Body of pancreas (tissue), 4 donors: ENCODE data around the gene TH. TPM values are rescaled to one million over a fixed set of nuclear protein-coding genes. Genes with fewer than 3 reads are reported as not detected.

ENCODE experiments used
- ATAC-seq: fragments of 150-250 bp; one replicate; pipeline ENCODE4 v1.9.1; 2016
- DNase-seq, 4 donors: peaks; one replicate each; pipeline ENCODE4 v3.0.0-alpha.2; 2019
- H3K27ac ChIP-seq, 4 donors: fragments of 200-600 bp; sonication (generic); 1 replicate in 3 of 4; 2 replicates in 1 of 4; pipeline versions ENCODE4 v1.5.1 to v1.6.1; 2016 to 2019; ENCODE audit warnings: mild to moderate bottlenecking in 1 of 4, mixed read lengths in 1 of 4, moderate library complexity in 1 of 4
- H3K27me3 ChIP-seq, 2 donors: fragments of 200-600 bp; sonication (generic); one replicate each; pipeline ENCODE4 v1.6.0; 2016; ENCODE audit warnings: mild to moderate bottlenecking in 1 of 2
- H3K36me3 ChIP-seq, 2 donors: fragments of 200-600 bp; sonication (generic); replicated peaks in 1 of 2; 2 replicates each; pipeline ENCODE4 v1.5.1; 2016; ENCODE audit warnings: low read depth in 2 of 2; ENCODE audit not compliant: insufficient read depth in 1 of 2
- H3K4me1 ChIP-seq: fragments of 200-600 bp; sonication (generic); one replicate; pipeline ENCODE4 v1.6.0; 2016
- H3K4me3 ChIP-seq, 2 donors: fragments of 200-600 bp; sonication (generic); 1 replicate in 1 of 2; 2 replicates in 1 of 2; pipeline ENCODE4 v1.5.1; 2016 to 2019
- H3K9me3 ChIP-seq, 3 donors: fragments of 200-600 bp; sonication (generic); 1 replicate in 2 of 3; 2 replicates in 1 of 3; pipeline ENCODE4 v1.5.1; 2016
- CTCF ChIP-seq, 7 experiments: fragments of 450-650 bp in 4 of 7; fragments of 200-600 bp in 3 of 7; sonication (generic) in 3 of 7; IDR thresholded peaks; one replicate each; pipeline ENCODE4 v1.5.1; 2016 to 2019; ENCODE audit warnings: antibody characterized with exemption in 7 of 7
- POLR2A ChIP-seq, 3 donors: fragments of 450-650 bp; IDR thresholded peaks; one replicate each; pipeline ENCODE4 v1.6.1; 2016; ENCODE audit warnings: antibody characterized with exemption in 3 of 3, mild to moderate bottlenecking in 2 of 3
- WGBS, 2 donors: methylation state at CpG; one replicate each; pipeline ENCODE4 v1.1.5; 2017; 5-methylcytosine and 5-hydroxymethylcytosine counted together
- intact Hi-C: fragments of 100-400 bp; cut with DNase I; formaldehyde crosslinking; loops from one replicate; pipeline ENCODE4 v1.15.1; 2023
- total RNA-seq, 2 donors: library from RNA; depleted of rRNA; stranded (reverse); fragments of >200 nt; gene quantifications; one replicate each; pipeline ENCODE4 v1.1.0, GENCODE V29; 2016

Gene TH
- total RNA-seq, 2 donors from 2014 or later = 0.66 TPM; not detected in 1

- ATAC-seq = no peak
- Histone ChIP-seq H3K9me3 (no peaks in the 10 kb centered on the region), H3K4me1 (peaks cover 43% of the 10 kb centered on the region), H3K27ac (peak overlapping the region in 3 of 4 donors; percentile 3 to 72 (median 19)), H3K4me3 (no peak overlapping the region), H3K36me3 (no peaks in the 10 kb centered on the region), H3K27me3 (no peaks in the 10 kb centered on the region)
- intact Hi-C loops = no loop called here
- 67 to 79% methylated on average over 9 to 11 of the region's 11 CpGs for WGBS, 2 donors
- no peak for TF ChIP-seq POLR2A (IDR thresholded peaks at IDR 0.05)
- no peak for TF ChIP-seq CTCF (IDR thresholded peaks at IDR 0.05)
- DNase-seq = peak in 2 of 4 donors; percentile 2 to 9
These were observed 37.8 kb upstream of the TH start for GRCh38 chr11:2209370-2209801.

GRCh38 chr11:2208691-2209369 lies 37.2 kb upstream of the TH start:
- Histone ChIP-seq H3K4me1 (peaks cover 43% of the 10 kb centered on the region), H3K4me3 (no peak overlapping the region), H3K36me3 (no peaks in the 10 kb centered on the region), H3K9me3 (no peaks in the 10 kb centered on the region), H3K27me3 (no peaks in the 10 kb centered on the region), H3K27ac (peak overlapping the region in 3 of 4 donors; percentile 15 to 40 (median 36))
- ATAC-seq (peak; percentile 52), DNase-seq (peak; percentile 61 to 75 (median 72))
- intact Hi-C loops = no loop called here
- TF ChIP-seq CTCF (IDR thresholded peaks at IDR 0.05) = peak in 5 of 7 experiments; percentile 16 to 57 (median 47)
- peak in 1 of 3 donors; percentile 15 for TF ChIP-seq POLR2A (IDR thresholded peaks at IDR 0.05)
- 46 to 65% methylated on average over 5 to 23 of the region's 24 CpGs for WGBS, 2 donors

- DNase-seq (peak in 2 of 4 donors; percentile 6 to 8), ATAC-seq (no peak)
- Histone ChIP-seq H3K27me3 (no peaks in the 10 kb centered on the region), H3K36me3 (no peaks in the 10 kb centered on the region), H3K4me3 (no peak overlapping the region), H3K4me1 (peaks cover 46% of the 10 kb centered on the region), H3K9me3 (no peaks in the 10 kb centered on the region), H3K27ac (peak overlapping the region in 3 of 4 donors; percentile 15 to 40 (median 36))
- WGBS, 2 donors = 68 to 80% methylated on average over 17 to 21 of the region's 24 CpGs
- TF ChIP-seq POLR2A (IDR thresholded peaks at IDR 0.05) (no peak), CTCF (IDR thresholded peaks at IDR 0.05) (no peak)
- intact Hi-C loops = no loop called here
These were observed 36.4 kb upstream of the TH start for GRCh38 chr11:2207773-2208621.

- Histone ChIP-seq H3K4me3 (no peak overlapping the region), H3K4me1 (peaks cover 46% of the 10 kb centered on the region), H3K27me3 (no peaks in the 10 kb centered on the region), H3K36me3 (no peaks in the 10 kb centered on the region), H3K27ac (no peak overlapping the region), H3K9me3 (no peaks in the 10 kb centered on the region)
- intact Hi-C loops = no loop called here
- WGBS, 2 donors = 85 to 87% methylated on average over 5 to 11 of the region's 11 CpGs
- TF ChIP-seq CTCF (IDR thresholded peaks at IDR 0.05) = no peak
- DNase-seq (peak in 3 of 4 donors; percentile 3 to 9 (median 8)), ATAC-seq (no peak)
These were observed 35.6 kb upstream of the TH start for GRCh38 chr11:2207212-2207611.
